ENCODE measurements around the gene ESPNL. TPM values are rescaled to one million over a fixed set of nuclear protein-coding genes. Genes with fewer than 3 reads are reported as not detected.

Gene ESPNL
- total RNA-seq, 1 donor from 2014 or later, result 0.24 TPM

DNA sequence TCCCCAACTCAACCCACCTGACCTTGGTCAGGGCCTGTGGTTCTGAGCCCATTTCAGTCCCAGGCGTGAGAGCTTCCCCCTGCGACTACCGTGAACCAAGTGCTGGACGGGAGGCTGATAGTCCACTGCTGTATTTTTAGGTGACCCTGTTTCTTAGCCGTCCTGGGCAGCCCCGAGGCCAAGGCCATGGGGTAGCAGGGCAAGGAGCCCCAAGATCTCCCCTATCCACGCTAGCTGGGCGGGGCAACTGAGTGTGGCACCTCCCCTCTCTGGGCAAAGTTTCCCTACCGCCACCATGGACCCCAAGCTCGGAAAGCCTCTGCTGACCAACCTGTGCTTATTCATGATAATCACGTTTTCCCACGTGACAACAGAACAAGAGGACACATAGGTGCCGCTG is 37.7 kb downstream of the ESPNL start:
- H3K4me3 Mint-ChIP-seq, result no peak overlapping the region
- H3K27ac Mint-ChIP-seq, result no peak overlapping the region
- H3K36me3 Mint-ChIP-seq, result no peaks in the 10 kb centered on the region
- no peak for DNase-seq (ENCODE audit: extremely low spot score, unreplicated experiment)
- TF ChIP-seq, protein P1, sequence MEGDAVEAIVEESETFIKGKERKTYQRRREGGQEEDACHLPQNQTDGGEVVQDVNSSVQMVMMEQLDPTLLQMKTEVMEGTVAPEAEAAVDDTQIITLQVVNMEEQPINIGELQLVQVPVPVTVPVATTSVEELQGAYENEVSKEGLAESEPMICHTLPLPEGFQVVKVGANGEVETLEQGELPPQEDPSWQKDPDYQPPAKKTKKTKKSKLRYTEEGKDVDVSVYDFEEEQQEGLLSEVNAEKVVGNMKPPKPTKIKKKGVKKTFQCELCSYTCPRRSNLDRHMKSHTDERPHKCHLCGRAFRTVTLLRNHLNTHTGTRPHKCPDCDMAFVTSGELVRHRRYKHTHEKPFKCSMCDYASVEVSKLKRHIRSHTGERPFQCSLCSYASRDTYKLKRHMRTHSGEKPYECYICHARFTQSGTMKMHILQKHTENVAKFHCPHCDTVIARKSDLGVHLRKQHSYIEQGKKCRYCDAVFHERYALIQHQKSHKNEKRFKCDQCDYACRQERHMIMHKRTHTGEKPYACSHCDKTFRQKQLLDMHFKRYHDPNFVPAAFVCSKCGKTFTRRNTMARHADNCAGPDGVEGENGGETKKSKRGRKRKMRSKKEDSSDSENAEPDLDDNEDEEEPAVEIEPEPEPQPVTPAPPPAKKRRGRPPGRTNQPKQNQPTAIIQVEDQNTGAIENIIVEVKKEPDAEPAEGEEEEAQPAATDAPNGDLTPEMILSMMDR (conservative IDR thresholded peaks at IDR 0.05), result no peak
- no peaks in the 10 kb centered on the region for H3K27me3 Mint-ChIP-seq
- H3K4me1 Mint-ChIP-seq (ENCODE audit: unreplicated experiment), result peaks cover 6% of the 10 kb centered on the region
- no peaks in the 10 kb centered on the region for H3K9me3 Mint-ChIP-seq

DNA sequence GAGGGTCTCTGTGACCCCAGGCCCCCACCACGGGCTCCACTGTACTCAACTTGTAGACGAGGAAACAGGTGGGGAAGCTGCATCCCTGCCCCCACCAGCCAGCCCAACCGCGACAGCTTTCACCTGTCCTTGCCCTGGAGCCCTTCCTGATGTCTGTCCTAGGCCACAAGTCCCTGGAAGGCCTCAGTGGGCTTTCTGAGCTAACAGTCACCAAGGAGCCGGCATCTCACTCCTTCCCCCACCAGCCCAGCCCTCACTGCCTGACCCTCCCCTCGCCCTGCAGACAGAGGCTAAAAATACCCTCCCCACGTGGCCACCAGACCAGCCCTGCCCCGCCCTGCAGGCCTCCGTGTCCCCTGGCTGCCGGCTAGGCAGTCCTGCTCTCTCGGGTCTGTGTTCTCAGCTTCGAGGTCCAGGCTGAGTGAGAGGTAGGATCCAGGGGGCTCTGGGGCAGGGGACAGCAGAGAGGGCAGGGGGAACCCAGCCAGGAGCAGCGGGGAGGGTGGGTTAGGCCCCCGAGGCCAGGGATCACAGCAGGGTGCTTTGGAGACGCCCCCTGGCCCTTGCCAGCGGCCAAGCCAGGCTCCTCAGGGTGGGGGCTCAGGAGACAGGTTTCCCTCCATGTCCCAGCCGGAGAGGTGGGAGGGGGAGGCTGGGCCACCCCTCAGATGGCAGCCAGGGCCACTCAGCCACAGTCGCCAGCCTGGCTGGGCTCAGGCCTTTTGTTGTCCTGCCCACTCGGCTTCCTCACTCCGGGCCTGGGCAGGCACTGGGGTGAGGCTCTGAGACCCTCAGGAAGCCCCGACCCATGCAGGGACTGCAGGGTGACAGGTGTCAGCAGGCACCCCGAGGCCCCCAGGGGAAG is 38.4 kb downstream of the ESPNL start, which contains the start of gene KLHL30:
TSS of gene KLHL30 (plus strand) at position 338 of the 865 bp plus-strand sequence. CDS start 2,087 bp downstream, outside the sequence.
- Mint-ChIP-seq H3K4me1 (ENCODE audit: unreplicated experiment) (peaks cover 6% of the 10 kb centered on the region), H3K9me3 (no peaks in the 10 kb centered on the region), H3K4me3 (no peak within 1 kb of the TSS), H3K36me3 (no peaks in the 10 kb centered on the region), H3K27ac (no peak within 1 kb of the TSS), H3K27me3 (no peaks in the 10 kb centered on the region)
- TF ChIP-seq, protein P1 (conservative IDR thresholded peaks at IDR 0.05), result no peak
- no peak for DNase-seq (ENCODE audit: extremely low spot score, unreplicated experiment)

DNA sequence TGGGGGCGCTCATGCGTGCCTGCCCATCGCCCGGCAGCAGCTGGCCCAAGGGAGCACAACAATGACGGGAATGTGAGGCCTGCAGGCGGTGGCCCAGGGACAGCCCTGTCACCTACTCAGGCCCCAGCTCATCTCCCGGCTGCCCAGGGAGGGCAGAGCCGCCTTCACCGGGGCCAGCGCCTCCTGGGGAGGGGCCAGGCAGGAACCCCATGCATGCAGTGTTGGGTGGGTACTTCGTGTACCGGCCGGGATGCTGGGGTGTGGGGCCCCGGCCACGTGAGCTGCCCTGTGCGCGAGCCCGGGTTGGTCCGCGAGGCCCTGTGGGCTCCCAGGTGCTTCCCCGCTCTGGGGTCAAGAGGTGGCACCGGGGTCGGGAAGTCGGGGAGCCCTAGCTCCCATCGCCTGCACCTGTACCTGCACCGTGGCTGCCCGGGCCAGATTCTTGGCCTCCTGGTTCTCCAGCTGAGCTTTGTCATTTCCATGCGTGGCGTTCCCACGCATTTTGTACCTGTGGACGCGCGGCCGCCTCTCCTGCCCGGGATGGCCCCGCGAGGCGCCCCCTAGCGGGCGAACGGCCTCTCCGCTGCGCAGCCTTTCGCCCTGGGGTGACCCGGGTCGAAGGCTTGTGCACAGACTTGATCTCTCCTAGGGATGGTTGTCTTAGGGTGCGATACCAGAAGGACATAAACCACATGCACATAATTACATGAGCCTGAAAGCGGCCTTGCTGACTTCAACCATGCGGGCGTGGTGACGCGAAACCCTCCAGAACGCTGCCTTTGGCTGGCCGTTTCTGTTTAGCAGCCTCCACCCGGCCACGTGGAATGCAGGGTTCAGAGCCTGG is 39.3 kb downstream of the ESPNL start:
- Mint-ChIP-seq H3K9me3 (no peaks in the 10 kb centered on the region), H3K4me3 (no peak overlapping the region), H3K27me3 (no peaks in the 10 kb centered on the region), H3K36me3 (no peaks in the 10 kb centered on the region), H3K27ac (no peak overlapping the region), H3K4me1 (ENCODE audit: unreplicated experiment) (peaks cover 6% of the 10 kb centered on the region)
- TF ChIP-seq, protein P1 (conservative IDR thresholded peaks at IDR 0.05), result peak; percentile 77
- DNase-seq (ENCODE audit: extremely low spot score, unreplicated experiment), result no peak

DNA sequence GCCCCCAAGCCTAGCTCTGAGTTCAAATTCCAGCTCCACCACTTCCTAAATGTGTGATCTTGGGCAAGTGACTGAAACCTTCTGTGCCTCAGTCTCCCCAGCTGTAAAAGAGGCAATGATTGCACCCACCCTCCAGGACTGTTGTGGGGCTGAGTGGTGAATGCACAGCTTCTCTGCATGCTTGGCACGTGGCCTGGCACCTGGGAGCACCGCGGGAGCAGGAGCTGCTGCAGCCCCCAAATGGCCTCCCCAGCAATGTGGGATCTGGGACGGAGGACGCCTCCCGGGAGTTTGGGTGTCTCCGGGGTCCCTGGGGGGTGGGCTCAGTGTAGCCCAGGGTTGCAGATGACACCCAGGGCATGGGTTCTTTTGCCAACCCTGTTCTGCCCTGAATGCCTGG is 39.9 kb downstream of the ESPNL start:
- no peak overlapping the region for H3K27ac Mint-ChIP-seq
- H3K9me3 Mint-ChIP-seq, result no peaks in the 10 kb centered on the region
- TF ChIP-seq, protein P1 (conservative IDR thresholded peaks at IDR 0.05), result no peak
- H3K4me3 Mint-ChIP-seq, result no peak overlapping the region
- no peaks in the 10 kb centered on the region for H3K36me3 Mint-ChIP-seq
- peaks cover 6% of the 10 kb centered on the region for H3K4me1 Mint-ChIP-seq (ENCODE audit: unreplicated experiment)
- no peaks in the 10 kb centered on the region for H3K27me3 Mint-ChIP-seq
- no peak for DNase-seq (ENCODE audit: extremely low spot score, unreplicated experiment)

DNA sequence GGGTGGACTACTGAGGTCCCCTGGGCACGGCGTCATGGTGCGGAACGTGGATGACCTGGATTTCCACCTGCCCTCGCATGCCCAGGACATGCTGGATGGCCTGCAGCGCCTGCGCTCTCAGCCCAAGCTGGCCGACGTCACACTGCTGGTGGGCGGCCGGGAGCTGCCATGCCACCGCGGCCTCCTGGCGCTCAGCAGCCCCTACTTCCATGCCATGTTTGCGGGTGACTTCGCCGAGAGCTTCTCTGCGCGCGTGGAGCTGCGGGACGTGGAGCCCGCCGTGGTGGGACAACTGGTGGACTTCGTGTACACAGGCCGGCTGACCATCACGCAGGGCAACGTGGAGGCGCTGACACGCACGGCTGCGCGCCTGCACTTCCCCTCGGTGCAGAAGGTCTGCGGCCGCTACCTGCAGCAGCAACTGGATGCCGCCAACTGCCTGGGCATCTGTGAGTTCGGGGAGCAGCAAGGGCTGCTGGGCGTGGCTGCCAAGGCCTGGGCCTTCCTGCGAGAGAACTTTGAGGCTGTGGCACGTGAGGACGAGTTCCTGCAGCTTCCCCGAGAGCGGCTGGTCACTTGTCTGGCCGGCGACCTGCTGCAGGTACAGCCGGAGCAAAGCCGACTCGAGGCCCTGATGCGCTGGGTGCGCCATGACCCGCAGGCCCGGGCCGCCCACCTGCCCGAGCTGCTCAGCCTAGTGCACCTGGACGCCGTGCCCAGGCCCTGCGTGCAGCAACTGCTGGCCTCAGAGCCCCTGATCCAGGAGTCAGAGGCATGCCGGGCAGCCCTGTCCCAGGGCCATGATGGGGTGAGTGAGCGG is 40.8 kb downstream of the ESPNL start:
- no peaks in the 10 kb centered on the region for H3K36me3 Mint-ChIP-seq
- peaks cover 6% of the 10 kb centered on the region for H3K4me1 Mint-ChIP-seq (ENCODE audit: unreplicated experiment)
- H3K9me3 Mint-ChIP-seq, result no peaks in the 10 kb centered on the region
- no peak overlapping the region for H3K4me3 Mint-ChIP-seq
- H3K27ac Mint-ChIP-seq, result no peak overlapping the region
- no peak for DNase-seq (ENCODE audit: extremely low spot score, unreplicated experiment)
- TF ChIP-seq, protein P1 (conservative IDR thresholded peaks at IDR 0.05), result no peak
- H3K27me3 Mint-ChIP-seq, result no peaks in the 10 kb centered on the region

Data from type B pancreatic cell (in vitro differentiated cells).